ENCODE results near the gene HEXA. TPM values are rescaled to one million over a fixed set of nuclear protein-coding genes. Genes with fewer than 3 reads are reported as not detected.
"Not testable (repeated sequence)": the region's sequence is repeated elsewhere in the genome, so short reads cannot be mapped to it uniquely, and the experiment has no call there.

HEXA gene
- total and polyA plus RNA-seq, 2 donors (not counting 1 experiment from before 2014, with no cell fraction given) = 151 to 182 TPM

DNA sequence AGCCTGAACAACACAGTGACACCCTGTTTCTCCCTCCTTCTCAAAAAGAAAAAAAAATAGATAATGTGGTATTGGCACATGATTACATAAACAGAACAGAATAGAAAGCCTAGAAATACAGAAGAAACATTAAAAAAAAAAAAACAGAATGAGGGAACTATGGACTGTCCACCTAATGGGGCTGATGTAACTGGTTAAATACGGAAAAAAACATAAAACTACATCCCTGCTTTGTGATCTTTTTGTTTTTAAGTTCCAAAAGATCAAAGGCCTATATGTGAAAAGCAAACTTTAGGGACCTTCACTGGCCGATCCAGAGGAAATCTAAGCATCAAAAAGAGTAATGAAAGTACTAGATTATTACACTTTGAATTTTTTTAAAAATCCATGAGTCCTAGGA is 39.5 kb upstream of the HEXA start:
- ATAC-seq (ENCODE audit: low read depth) (no peak), DNase-seq (no peak)
- Histone ChIP-seq H3K36me3 (replicated peaks in 1 of 2; ENCODE audit: control extremely low read depth in 1 of 2, control insufficient read depth in 1 of 2, extremely low read depth in 1 of 2, insufficient read depth in 2 of 2, low read length in 1 of 2) (no peaks in the 10 kb centered on the region), H3K4me3 (ENCODE audit: control extremely low read depth in 1 of 5, extremely low read depth in 1 of 5, insufficient read depth in 1 of 5, low read depth in 2 of 5, low read length in 4 of 5) (no peak overlapping the region), H4K20me1 (ENCODE audit: control insufficient read depth, insufficient read depth, low read length, poor library complexity, severe bottlenecking) (no peaks in the 10 kb centered on the region), H2AFZ (ENCODE audit: insufficient read depth, low read depth, low read length, poor library complexity, severe bottlenecking) (no peak overlapping the region), H3K79me2 (ENCODE audit: control insufficient read depth, insufficient read depth, low read length) (no peaks in the 10 kb centered on the region), H3K4me1 (ENCODE audit: control insufficient read depth in 2 of 2, insufficient read depth in 2 of 2, low read length in 2 of 2) (peaks cover 0 to under 1% of the 10 kb centered on the region in 2 donors), H3K27me3 (replicated peaks in 1 of 4; ENCODE audit: control extremely low read depth in 1 of 4, control insufficient read depth in 3 of 4, insufficient read depth in 4 of 4, low read length in 3 of 4) (peaks cover 0 to 6% (median 0%) of the 10 kb centered on the region in 4 experiments), H3K9ac (ENCODE audit: low read length) (no peak overlapping the region), H3K27ac (ENCODE audit: low read length in 2 of 2) (no peak overlapping the region), H3K4me2 (replicated peaks; ENCODE audit: low read depth, low read length, poor library complexity, severe bottlenecking) (no peak overlapping the region), H3K9me3 (ENCODE audit: control extremely low read depth in 1 of 3, control insufficient read depth in 2 of 3, insufficient read depth in 1 of 3, low read length in 2 of 3) (peaks cover 0 to 4% (median 1%) of the 10 kb centered on the region in 3 donors)
- Mint-ChIP-seq H3K4me1 (peaks cover 2% of the 10 kb centered on the region), H3K9me3 (ENCODE audit: insufficient read depth) (no peaks in the 10 kb centered on the region), H3K27ac (no peak overlapping the region), H3K4me3 (no peak overlapping the region), H3K27me3 (peaks cover 9% of the 10 kb centered on the region)
- no CpG with 5 or more reads among the region's 2 CpGs for WGBS (ENCODE audit: insufficient coverage)
- POLR2A ChIA-PET = no interaction called here
- intact Hi-C loops (cut with micrococcal nuclease) = no loop called here
- CTCF ChIA-PET = no interaction called here
- TF ChIP-seq, protein P1, sequence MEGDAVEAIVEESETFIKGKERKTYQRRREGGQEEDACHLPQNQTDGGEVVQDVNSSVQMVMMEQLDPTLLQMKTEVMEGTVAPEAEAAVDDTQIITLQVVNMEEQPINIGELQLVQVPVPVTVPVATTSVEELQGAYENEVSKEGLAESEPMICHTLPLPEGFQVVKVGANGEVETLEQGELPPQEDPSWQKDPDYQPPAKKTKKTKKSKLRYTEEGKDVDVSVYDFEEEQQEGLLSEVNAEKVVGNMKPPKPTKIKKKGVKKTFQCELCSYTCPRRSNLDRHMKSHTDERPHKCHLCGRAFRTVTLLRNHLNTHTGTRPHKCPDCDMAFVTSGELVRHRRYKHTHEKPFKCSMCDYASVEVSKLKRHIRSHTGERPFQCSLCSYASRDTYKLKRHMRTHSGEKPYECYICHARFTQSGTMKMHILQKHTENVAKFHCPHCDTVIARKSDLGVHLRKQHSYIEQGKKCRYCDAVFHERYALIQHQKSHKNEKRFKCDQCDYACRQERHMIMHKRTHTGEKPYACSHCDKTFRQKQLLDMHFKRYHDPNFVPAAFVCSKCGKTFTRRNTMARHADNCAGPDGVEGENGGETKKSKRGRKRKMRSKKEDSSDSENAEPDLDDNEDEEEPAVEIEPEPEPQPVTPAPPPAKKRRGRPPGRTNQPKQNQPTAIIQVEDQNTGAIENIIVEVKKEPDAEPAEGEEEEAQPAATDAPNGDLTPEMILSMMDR (IDR thresholded peaks at IDR 0.05) = no peak
- no peak for TF ChIP-seq EZH2 (IDR thresholded peaks at IDR 0.05; ENCODE audit: borderline replicate concordance, insufficient read depth, low read depth, low read length, poor library complexity, severe bottlenecking)

DNA sequence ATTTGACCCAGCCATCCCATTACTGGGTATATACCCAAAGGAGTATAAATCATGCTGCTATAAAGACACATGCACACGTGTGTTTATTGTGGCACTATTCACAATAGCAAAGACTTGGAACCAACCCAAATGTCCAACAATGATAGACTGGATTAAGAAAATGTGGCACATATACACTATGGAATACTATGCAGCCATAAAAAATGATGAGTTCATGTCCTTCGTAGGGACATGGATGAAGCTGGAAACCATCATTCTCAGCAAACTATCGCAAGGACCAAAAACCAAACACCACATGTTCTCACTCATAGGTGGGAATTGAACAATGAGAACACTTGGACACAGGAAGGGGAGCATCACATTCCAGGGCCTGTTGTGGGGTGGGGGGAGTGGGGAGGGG is 37.5 kb upstream of the HEXA start:
- H3K9ac ChIP-seq (ENCODE audit: low read length); H3K36me3 ChIP-seq (replicated peaks in 1 of 2; ENCODE audit: control extremely low read depth in 1 of 2, control insufficient read depth in 1 of 2, extremely low read depth in 1 of 2, insufficient read depth in 2 of 2, low read length in 1 of 2); H3K79me2 ChIP-seq (ENCODE audit: control insufficient read depth, insufficient read depth, low read length); H3K27ac Mint-ChIP-seq; H3K4me1 ChIP-seq (ENCODE audit: control insufficient read depth in 2 of 2, insufficient read depth in 2 of 2, low read length in 2 of 2); H2AFZ ChIP-seq (ENCODE audit: insufficient read depth, low read depth, low read length, poor library complexity, severe bottlenecking); H3K9me3 ChIP-seq (ENCODE audit: control extremely low read depth in 1 of 3, control insufficient read depth in 2 of 3, insufficient read depth in 1 of 3, low read length in 2 of 3); H3K4me3 Mint-ChIP-seq; POLR2A ChIA-PET; intact Hi-C loops (cut with micrococcal nuclease); DNase-seq; H3K4me1 Mint-ChIP-seq; H3K9me3 Mint-ChIP-seq (ENCODE audit: insufficient read depth); H3K4me2 ChIP-seq (replicated peaks; ENCODE audit: low read depth, low read length, poor library complexity, severe bottlenecking); H3K4me3 ChIP-seq (ENCODE audit: control extremely low read depth in 1 of 5, extremely low read depth in 1 of 5, insufficient read depth in 1 of 5, low read depth in 2 of 5, low read length in 4 of 5); ATAC-seq (ENCODE audit: low read depth); H4K20me1 ChIP-seq (ENCODE audit: control insufficient read depth, insufficient read depth, low read length, poor library complexity, severe bottlenecking); CTCF ChIA-PET; H3K27ac ChIP-seq (ENCODE audit: low read length in 2 of 2): not testable (repeated sequence)
- peaks cover 16% of the 10 kb centered on the region for H3K27me3 Mint-ChIP-seq
- peaks cover 0 to 13% (median 0%) of the 10 kb centered on the region in 4 experiments for H3K27me3 ChIP-seq (replicated peaks in 1 of 4; ENCODE audit: control extremely low read depth in 1 of 4, control insufficient read depth in 3 of 4, insufficient read depth in 4 of 4, low read length in 3 of 4)
- no CpG with 5 or more reads among the region's 3 CpGs for WGBS (ENCODE audit: insufficient coverage)
